Measurements from ENCODE around the gene AGBL4. TPM values are rescaled to one million over a fixed set of nuclear protein-coding genes. Genes with fewer than 3 reads are reported as not detected.

AGBL4 gene
- total and polyA plus RNA-seq, 2 of the 4 experiments (the other 2 are of a cell fraction): not detected

DNA sequence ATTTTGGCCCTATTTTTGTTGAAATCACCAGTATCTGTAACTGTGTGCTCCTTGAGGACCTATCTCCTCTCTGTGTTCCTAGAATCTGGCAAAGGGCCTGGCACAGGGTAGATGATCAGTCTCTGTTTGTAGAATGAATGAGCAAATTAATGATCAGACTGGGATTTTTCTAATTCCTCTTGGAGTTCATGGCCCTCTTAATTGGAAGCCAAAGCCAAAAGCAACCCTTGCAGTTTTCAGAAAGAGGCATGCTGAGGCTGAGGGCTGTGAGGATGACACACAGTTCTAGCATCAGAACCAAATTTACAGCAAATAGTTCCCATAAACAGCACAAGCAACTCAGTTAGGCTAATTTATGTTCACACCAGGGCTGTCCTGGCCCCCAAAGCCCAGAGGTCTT lies 1136.0 kb downstream of the AGBL4 start:
- no peak overlapping the region for H2BK15ac ChIP-seq (ENCODE audit: low read depth, low read length)
- no peaks in the 10 kb centered on the region for H3K79me1 ChIP-seq (ENCODE audit: low read depth in 1 of 2, low read length in 2 of 2)
- no peak overlapping the region for H3K56ac ChIP-seq (ENCODE audit: extremely low read depth, insufficient read depth, low read length)
- no peaks in the 10 kb centered on the region for H3K36me3 ChIP-seq (ENCODE audit: control insufficient read depth, insufficient read depth, low read length)
- ATAC-seq (ENCODE audit: low read depth) (no peak), DNase-seq (no peak)
- H4K8ac ChIP-seq (ENCODE audit: low read depth in 2 of 2, low read length in 2 of 2): no peak overlapping the region
- no peak overlapping the region for H4K5ac ChIP-seq (ENCODE audit: low read depth, low read length)
- H2BK120ac ChIP-seq (ENCODE audit: low read depth, low read length): no peak overlapping the region
- intact Hi-C loops (cut with micrococcal nuclease): no loop called here
- ChIA-PET POLR2A (ENCODE audit: unreplicated experiment) (no interaction called here), CTCF (no interaction called here)
- in situ Hi-C loops (cut with MboI; ENCODE audit: low sequenced_read_pairs): no loop called here
- H2AFZ ChIP-seq (replicated peaks; ENCODE audit: low read length, poor library complexity): no peak overlapping the region
- TF ChIP-seq FOS (IDR thresholded peaks at IDR 0.05; ENCODE audit: low read depth, low read length): no peak
- TF ChIP-seq NFE2L2 (IDR thresholded peaks at IDR 0.05; ENCODE audit: low read depth, low read length): no peak
- TF ChIP-seq MAZ (IDR thresholded peaks at IDR 0.05; ENCODE audit: borderline replicate concordance, low read depth, low read length): no peak
- no peak for TF ChIP-seq CEBPB (IDR thresholded peaks at IDR 0.05; ENCODE audit: low read depth, low read length)
- TF ChIP-seq RAD21 (IDR thresholded peaks at IDR 0.05; ENCODE audit: low read length): no peak
- no peak for TF ChIP-seq POLR2A (IDR thresholded peaks at IDR 0.05; ENCODE audit: low read depth, low read length)
- TF ChIP-seq MXI1 (IDR thresholded peaks at IDR 0.05; ENCODE audit: borderline replicate concordance, low read depth, low read length): no peak
- H2AK9ac ChIP-seq (replicated peaks; ENCODE audit: low read depth, low read length, poor library complexity): no peak overlapping the region
- no TSS peak for BruUV-seq (replicated peaks)
- H3K9me3 ChIP-seq (ENCODE audit: control insufficient read depth, insufficient read depth, low read length): peaks cover 10% of the 10 kb centered on the region; the same call in 1 of the 2 replicates
- no peak overlapping the region for H2BK5ac ChIP-seq (ENCODE audit: low read depth, low read length, poor library complexity, severe bottlenecking)
- H3K4me2 ChIP-seq (ENCODE audit: low read depth, low read length): no peak overlapping the region
- no peak overlapping the region for H3K18ac ChIP-seq (ENCODE audit: low read depth, low read length)
- H2BK20ac ChIP-seq (ENCODE audit: low read depth, low read length): no peak overlapping the region
- H2AK5ac ChIP-seq (ENCODE audit: low read depth, low read length): no peak overlapping the region
- no peaks in the 10 kb centered on the region for H4K20me1 ChIP-seq (ENCODE audit: insufficient read depth, low read length)
- H3K4ac ChIP-seq (ENCODE audit: low read depth, low read length): no peak overlapping the region
- H3K27me3 ChIP-seq (ENCODE audit: control insufficient read depth, insufficient read depth, low read length): no peaks in the 10 kb centered on the region
- H3K23ac ChIP-seq (ENCODE audit: low read depth, low read length): no peak overlapping the region
- H3K27ac ChIP-seq (ENCODE audit: insufficient read depth, low read length): no peak overlapping the region
- no peak overlapping the region for H3K9ac ChIP-seq (ENCODE audit: low read depth, low read length)
- no peaks in the 10 kb centered on the region for H3K9me1 ChIP-seq (ENCODE audit: insufficient read depth, low read length)
- dilution Hi-C loops (cut with HindIII; ENCODE audit: low sequenced_read_pairs, unreplicated experiment): no loop called here
- no peak overlapping the region for H4K91ac ChIP-seq (ENCODE audit: insufficient read depth, low read depth, low read length)
- no peaks in the 10 kb centered on the region for H3K4me1 ChIP-seq (ENCODE audit: control insufficient read depth, insufficient read depth, low read length)
- H3K4me3 ChIP-seq (ENCODE audit: insufficient read depth, low read depth, low read length): no peak overlapping the region
- H3K14ac ChIP-seq (replicated peaks; ENCODE audit: low read depth, low read length): no peak overlapping the region
